Esophagus squamous epithelium (tissue), 4 donors: ENCODE data around the gene BEND4.

ENCODE experiments used
- CTCF ChIP-seq, 6 experiments: fragments of 450-650 bp in 4 of 6; fragments of 200-600 bp in 2 of 6; sonication (generic) in 2 of 6; IDR thresholded peaks; one replicate each; pipeline ENCODE4 v1.5.1; 2016 to 2019; ENCODE audit warnings: antibody characterized with exemption in 6 of 6, mild to moderate bottlenecking in 4 of 6, moderate library complexity in 4 of 6
- POLR2A ChIP-seq, 4 donors: fragments of 450-650 bp; IDR thresholded peaks; one replicate each; pipeline ENCODE4 v1.6.1; 2017; ENCODE audit warnings: antibody characterized with exemption in 4 of 4, mild to moderate bottlenecking in 4 of 4, moderate library complexity in 3 of 4

GRCh38 chr4:42142591-42142990 is 9.9 kb downstream of the BEND4 start:
- no peak for TF ChIP-seq CTCF (IDR thresholded peaks at IDR 0.05)
- TF ChIP-seq POLR2A (IDR thresholded peaks at IDR 0.05) = no peak
